Measurements from ENCODE around the gene ATPAF1.
"Not testable (repeated sequence)": the region's sequence is repeated elsewhere in the genome, so short reads cannot be mapped to it uniquely, and the experiment has no call there.

DNA sequence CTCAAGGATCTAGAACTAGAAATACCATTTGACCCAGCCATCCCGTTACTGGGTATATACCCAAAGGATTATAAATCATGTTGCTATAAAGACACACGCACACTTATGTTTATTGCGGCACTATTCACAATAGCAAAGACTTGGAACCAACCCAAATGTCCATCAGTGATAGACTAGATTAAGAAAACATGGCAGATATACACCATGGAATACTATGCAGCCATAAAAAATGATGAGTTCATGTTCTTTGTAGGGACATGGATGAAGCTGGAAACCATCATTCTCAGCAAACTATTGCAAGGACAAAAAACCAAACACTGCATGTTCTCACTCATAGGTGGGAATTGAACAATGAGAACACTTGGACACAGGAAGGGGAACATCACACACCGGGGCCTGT, 26.5 kb upstream of the ATPAF1 start:
- not testable (repeated sequence) for TF ChIP-seq POLR2A (IDR thresholded peaks at IDR 0.05; ENCODE audit: low read length); GATA1 (IDR thresholded peaks at IDR 0.05; ENCODE audit: low read depth, low read length)
